Cerebellar cortex (tissue), 1 donor: Measurements from ENCODE around the gene CD38.
A peak's percentile ranks its signal among the peaks of the same experiment; 100 is the strongest.

Source experiments
- DNase-seq: peaks from one replicate; pipeline ENCODE4 v3.0.0-alpha.2; 2015; ENCODE audit warnings: low spot score

Gene CD38

DNA sequence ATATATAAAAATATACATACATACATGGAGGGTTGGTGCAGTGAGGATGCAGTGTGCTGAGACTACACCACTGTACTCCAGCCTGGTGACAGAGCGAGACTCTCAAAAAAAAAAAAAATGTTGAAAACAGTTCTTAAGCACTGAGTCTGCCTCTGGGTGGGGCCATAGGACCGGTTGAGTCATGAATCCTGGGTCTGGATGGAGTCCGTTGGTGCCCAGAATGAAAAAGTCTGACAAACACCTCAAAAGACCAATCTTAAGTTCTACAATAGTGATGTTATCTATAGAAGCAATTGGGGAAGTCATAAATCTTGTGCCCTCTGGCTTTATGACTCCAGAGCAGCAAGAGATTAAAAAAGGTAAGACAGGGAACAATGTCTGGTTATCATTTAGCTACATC, 90.0 kb downstream of the CD38 start:
- no peak for DNase-seq

DNA sequence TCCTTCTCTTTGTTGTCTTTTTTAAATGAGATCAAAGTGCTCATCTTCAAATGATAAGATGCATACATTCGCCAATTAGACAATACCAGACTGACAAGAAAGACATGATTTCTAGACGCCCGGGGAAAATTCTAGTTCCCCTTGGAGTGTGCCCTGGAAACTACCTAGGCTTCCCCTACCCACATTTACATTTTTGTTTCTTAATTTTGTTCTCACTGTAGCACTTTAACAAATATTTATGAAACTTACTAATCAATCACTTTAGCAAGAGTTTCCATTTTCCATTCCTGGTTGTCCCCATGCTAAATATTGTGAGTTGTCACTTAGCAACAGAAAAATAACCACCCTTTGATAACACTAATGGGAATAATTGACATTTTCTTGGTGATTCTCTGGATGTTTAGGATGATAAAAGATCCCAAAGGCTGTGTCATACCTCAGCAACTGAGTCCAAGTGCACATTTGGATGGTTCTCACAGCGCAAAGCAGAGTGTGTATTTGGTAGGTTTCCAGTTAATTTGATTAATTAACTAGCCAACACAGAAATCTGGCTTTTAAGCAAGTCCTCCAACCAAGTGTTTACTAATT, 90.8 kb downstream of the CD38 start:
- DNase-seq = no peak

DNA sequence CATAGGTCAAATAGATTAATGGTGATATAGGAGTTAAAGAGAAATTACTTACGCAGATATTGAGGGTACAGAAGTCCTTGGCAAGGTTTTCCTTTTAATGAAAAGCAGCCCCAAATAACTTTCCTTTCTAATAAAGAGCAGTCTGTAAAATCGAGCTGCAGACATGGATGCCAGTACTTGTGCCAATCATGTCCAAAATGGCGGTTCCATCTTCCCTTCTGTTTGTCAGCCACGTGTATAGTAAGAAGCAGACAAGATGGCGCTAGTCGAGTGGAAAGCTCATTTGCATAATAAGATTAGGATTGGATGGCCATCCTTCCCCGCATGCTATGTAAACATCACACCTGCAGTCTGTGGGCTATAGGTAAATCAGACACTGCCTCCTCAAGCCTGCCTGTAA, 92.0 kb downstream of the CD38 start:
- DNase-seq = no peak

DNA sequence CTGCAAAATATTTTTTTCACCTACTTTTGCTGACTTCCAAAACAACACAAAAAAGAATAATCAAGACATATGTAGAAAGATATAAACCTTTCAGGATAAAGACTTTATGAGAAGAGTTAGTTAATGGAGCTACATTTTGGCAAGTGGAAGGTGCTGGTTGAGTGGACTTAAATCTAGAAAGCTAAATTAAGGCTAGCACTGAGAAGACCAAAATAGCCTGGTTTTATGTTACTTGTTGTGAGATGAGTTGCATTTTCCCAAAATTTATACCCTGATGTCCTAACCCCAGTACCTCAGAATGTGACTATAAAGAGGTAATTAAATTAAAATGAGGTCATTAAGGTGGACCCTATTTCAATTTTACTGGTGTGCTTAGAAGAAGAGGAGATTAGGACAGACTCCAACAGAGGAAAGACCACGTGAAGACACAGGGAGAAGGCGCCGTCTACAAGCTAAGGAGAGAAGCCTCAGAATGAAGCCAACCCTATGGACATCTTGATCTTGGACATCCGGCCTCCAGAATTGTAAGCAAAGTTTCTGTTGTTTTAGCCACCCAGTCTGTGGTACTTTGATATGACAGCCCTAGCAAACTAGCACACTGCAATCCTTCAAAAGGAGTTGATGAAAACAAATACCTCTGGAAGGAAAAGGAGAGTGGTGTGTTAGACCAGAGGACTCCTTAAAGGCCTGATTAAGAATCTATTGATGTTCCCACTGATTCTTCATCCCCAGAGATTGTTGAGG, 93.0 kb downstream of the CD38 start:
- no peak for DNase-seq

DNA sequence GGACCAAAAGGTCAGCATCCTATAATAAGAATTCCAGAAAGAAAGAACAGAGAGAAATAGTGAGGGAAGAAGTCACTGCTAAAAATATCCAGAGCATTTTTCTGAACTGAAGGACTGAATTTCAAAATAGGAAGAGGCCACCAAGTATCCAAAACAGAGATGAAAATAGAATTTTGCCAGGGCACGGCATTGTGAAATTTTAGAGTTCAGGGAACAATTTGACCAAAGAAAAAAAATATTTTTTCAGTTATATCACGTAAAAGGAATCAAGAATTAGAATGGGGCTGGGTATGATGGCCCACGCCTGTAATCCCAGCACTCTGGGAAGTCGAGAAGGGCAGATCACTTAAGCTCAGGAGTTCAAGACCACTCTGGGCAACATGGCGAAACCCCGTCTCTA, 95.0 kb downstream of the CD38 start:
- no peak for DNase-seq

GRCh38 chr4:15874671-15875070, 96.5 kb downstream of the CD38 start:
- no peak for DNase-seq

DNA sequence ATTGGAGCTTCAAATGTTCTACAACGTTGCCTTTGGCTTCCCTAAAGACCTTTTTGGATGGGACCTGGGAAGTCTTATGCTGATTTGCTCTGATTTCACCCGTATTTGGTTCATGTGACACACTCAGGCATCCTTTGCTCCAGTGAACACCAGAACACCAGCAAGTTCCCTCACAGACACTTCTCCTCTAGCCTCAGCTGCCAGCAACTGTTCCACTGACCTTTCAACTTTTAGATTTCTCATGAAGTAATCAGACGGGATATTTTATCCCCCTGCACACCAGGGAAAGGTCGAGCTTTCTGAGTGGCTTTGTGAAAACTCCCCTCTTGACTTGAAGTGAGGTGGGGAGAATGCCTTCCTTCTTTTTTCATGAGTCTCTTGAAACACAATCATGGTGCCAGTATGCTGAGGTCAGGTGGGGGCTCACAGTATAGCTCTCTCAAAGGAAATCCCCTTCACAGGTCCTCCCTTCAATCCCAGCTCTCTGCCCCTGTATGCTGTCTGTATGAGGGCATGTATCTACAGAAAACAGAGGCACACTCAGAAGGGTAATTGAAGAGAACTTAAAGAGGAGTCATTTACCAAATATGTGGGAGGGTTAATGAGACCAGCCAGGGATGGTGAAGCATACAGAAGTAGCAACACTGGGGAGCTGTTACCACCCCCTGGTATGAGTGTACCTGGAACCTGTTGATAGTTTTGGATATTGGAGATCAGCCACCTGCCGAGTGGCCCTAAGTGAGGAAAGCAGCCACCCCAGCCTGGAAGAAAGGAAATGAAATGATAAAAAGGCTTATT, 97.7 kb downstream of the CD38 start:
- no peak for DNase-seq

GRCh38 chr4:15878011-15878410, 99.9 kb downstream of the CD38 start:
- DNase-seq = no peak

DNA sequence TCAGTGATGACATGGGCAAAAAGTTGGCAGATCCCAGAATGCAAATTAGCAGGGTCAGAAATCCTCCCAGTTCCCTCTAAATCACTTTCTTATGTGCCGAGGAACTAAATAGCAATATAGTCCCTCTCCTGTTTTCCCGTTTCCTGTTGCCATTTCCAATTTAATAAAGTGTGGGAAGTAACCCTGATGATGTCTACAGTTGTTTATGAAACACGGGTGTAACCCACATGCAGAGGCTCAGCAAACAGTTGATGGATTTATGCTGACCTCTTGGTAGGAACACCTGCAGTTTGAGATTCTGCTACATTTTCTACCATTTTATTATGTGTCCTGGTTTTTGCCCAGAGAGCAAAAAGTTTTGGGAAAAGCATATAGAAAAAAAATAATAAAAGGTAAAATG, 103.7 kb downstream of the CD38 start:
- no peak for DNase-seq

GRCh38 chr4:15882675-15883086, 104.6 kb downstream of the CD38 start:
- DNase-seq = peak; percentile 77

- DNase-seq = no peak
These were observed 105.6 kb downstream of the CD38 start for GRCh38 chr4:15883610-15884243.

GRCh38 chr4:15884666-15885065, 106.5 kb downstream of the CD38 start:
- DNase-seq = no peak

GRCh38 chr4:15885422-15885821, 107.3 kb downstream of the CD38 start:
- DNase-seq = no peak

DNA sequence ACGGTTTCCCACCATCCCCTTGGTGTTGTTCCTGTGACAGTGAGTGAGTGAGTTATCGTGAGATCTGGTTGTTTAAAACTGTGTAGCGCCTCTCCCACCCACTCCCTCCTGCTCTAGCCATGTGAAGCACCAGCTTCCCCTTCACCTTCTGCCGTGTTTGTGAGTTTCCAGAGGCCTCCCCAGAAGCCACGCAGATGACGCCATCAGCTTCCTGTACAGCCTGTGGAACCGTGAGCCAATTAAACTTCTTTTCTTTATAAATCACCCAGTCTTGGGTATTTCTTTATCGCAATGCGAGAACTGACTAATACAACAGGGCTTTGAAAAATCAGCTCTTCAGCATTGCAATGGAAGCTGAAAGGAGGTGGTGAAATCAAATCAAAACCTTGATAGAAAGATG, 110.4 kb downstream of the CD38 start:
- no peak for DNase-seq

DNA sequence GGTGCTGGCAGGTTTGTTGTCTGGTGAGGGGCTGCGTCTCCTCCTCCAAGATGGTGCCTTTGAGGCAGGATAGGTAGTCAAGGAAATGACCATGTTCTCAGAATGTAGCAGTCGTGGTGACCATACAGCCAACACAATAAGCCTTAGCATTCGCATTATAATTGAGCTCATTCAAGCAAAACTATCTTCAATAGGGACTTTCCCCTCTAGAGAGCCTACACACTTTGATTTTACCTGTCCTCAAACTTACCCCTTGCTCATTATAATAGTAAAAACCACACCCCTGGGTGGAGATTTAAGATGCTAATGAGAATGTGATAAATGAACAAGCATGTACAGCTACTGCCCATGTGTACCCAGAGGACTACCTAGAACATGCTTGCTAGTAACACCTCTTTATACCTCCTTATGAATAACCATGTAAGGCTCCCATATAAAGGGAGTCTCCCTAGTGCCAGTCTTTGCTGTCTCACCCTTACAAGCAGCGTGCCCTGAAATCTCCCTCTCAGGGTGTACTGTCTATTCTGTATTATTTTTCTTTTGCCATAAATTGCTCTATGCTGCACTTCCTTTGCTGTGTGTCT, 112.2 kb downstream of the CD38 start:
- no peak for DNase-seq

- DNase-seq = no peak
These were observed 113.2 kb downstream of the CD38 start for GRCh38 chr4:15891312-15891711.

DNA sequence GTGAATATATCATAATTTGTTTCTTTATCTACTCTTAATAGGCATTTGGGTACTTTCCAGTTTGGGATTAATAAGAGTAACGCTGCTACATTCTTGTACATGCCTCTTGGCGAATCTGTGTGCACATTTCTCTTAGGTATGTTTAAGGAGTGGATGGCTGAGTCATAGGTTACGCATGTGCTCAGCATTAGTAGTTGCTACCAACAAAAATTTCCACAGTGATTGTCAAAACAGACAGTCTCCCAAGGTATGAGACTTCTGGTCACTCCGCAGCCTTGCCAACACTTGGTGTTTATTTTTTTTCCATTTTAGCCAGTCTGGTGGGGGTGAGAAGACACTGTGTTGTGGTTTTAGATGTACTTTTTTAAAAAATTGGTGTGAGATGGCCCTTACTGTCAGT, 115.8 kb downstream of the CD38 start:
- DNase-seq = no peak

- DNase-seq = no peak
These were observed 116.3 kb downstream of the CD38 start for GRCh38 chr4:15894393-15894792.

DNA sequence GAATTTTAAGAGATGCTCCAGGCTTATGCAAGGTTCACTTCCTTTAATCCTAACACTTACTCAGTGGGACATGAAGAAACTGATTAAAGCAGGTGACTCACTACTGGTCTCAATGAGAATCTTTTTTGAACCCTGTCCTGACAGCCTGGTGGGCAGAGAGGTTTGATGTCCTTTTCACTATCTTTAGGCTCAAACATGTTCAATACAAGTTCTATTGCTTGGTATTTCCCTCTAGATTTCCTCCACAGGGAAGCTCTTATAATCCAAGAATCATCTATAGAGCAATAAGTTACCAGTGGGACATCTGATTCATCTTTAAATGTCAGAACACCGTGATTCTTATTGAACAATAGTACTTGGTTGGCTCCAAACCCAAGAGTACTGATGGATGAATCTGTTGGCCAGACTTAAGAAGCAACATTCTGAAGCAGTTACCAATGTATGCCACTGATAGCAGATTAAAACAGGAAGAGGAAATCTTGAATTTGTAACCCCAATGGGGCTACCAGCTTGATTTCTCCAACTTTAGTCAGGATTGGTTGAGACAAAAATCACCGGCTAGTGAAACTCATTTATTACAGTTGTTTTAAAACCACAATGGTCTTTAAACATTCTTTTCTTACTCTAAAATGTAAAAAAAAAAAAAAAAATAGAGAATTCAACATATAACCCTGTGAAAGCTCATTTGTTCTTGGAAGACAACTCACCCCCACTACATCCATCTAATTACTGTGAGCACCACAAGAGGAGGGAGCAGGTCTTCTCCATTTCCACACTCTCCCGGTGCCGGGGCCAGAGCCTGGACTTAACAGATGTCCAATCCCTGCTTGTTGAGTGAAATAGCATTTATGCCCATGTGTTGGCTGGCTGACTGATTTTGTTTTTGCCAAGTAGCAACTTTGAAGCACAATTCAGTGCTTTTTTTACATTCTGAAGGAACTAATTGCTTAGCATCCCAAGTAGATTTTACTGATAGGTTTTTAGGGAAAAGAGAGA, 117.1 kb downstream of the CD38 start:
- DNase-seq = no peak

DNA sequence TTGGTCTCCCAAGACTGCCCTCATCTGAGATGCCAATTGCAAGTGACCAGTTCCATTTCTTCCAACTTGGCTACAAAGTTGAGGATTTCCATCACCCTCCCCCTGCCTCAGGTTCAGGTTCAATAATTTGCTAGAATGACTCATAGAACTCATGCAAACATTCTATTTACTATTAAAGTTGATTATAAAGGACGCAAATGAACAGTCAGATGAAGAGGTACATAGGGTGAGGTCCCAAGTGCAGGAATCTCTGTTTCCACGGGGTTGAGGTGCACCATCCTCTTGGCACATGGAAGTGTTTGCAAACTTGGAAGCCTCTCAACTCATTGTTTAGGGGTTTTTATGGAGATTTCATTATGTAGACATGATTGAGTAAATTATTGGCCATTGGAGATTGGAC, 119.4 kb downstream of the CD38 start:
- DNase-seq = no peak

DNA sequence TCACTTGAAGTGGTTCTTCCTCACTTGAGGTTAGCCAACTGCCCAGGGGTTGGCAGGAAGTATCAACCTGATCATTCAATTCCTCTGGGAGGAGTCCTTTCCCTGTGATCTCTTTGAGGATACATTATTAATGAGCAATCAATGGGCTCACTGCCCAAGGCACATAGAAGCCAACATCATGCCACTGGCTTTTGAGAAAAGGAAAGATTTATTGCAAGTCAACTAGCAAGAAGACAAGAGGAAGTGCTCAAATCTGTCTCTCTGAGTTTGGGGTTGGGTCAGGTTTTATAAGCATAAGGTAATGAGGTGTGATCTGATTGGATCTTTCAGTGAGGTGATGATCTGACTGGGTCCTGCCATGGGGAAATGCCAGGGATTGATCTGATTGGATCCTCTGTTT, 120.8 kb downstream of the CD38 start:
- DNase-seq = no peak
